Stimulated activated CD4-positive, alpha-beta T cell treated with anti-CD3 and anti-CD28 coated beads, Interleukin-15, amount 100 ng/mL, for 1 hour (primary cell): ENCODE data around the gene KCNN1.
A peak's percentile ranks its signal among the peaks of the same experiment; 100 is the strongest.
"Not testable (repeated sequence)": the region's sequence is repeated elsewhere in the genome, so short reads cannot be mapped to it uniquely, and the experiment has no call there.

Experiments
- DNase-seq, 2 donors: peaks; one replicate each; pipeline ENCODE4 v3.0.0-alpha.2; 2020; ENCODE audit warnings: low read depth in 1 of 2, low spot score in 1 of 2

KCNN1 gene

GRCh38 chr19:17968362-17968761 is 1.5 kb downstream of the KCNN1 start:
- DNase-seq: no peak

DNA sequence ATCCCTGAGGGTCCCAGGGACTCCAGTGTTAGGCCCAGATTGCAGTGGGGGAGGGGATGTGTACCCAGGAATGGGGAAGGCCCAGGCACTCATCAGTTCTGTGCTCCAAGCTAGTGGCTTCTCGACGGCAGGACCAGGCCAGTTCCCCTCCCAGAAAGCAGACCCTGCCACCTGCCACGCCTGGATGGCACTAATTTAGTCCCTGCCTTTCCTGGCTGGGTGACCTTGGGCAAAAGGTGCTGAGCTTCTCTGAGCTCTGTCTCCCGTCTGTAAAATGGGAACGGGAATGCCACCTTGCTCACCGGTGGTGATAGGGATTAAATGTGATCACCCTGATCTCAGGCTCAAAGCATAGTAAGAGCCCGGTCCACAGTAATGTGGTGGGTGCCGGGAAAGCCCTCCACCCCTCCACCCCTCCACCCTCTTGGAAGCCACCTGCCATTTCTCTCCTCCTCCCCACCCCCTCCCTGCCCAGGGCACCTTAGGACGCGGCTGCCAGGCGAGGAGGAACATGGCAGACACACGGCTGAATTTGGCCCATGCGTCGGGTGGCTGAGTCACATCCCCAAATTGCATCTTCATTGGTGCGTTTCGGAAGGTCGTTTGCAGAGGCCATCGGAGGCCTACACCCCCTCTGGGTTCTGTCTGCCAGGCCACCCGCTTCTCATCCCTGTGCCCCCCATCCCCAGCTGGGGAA is 2.3 kb downstream of the KCNN1 start:
- no peak for DNase-seq

DNA sequence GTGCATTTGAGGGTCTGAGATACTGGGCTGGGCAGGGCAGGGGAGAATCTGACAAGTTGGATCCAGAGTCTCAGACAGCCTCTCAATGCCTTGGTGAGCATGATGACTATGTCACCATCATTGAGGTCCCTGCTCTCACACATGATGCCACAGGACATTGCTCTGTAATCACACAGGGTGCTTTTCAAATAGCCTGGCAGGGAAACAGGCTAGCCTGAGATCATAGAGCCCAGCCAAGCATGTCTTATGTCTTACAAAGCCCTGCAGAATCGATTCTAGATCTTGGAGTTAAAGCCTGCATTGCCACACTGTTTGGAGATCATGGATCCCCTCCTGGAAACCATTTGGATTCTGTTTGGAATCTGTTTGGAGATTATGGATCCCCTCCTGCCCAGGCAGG is 5.3 kb downstream of the KCNN1 start:
- DNase-seq: no peak

- no peak for DNase-seq
These were observed 6.9 kb downstream of the KCNN1 start for GRCh38 chr19:17973759-17974158.

DNA sequence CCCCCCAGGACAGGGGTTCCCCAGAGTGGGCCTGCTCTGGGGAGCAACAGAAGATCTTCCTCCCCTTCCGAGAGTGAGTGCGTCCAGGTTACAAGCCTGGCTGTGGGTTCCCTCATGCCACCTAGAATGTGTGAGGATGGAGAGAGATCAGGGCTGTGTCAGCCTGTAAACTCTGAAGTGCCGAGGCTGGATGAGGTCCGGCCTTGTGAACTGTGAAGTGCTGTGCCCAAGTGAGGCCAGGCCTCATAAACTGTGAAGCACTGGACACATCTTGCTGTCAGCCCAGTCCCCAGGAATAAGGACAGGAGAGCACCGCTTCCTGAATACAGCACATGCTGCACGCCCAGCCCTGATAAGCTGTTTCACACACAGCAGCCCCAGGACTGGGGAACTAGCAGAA is 7.6 kb downstream of the KCNN1 start:
- DNase-seq: no peak

- DNase-seq: no peak
These were observed 8.1 kb downstream of the KCNN1 start for GRCh38 chr19:17975032-17975431.

GRCh38 chr19:17977021-17977420 is 10.1 kb downstream of the KCNN1 start:
- no peak for DNase-seq

DNA sequence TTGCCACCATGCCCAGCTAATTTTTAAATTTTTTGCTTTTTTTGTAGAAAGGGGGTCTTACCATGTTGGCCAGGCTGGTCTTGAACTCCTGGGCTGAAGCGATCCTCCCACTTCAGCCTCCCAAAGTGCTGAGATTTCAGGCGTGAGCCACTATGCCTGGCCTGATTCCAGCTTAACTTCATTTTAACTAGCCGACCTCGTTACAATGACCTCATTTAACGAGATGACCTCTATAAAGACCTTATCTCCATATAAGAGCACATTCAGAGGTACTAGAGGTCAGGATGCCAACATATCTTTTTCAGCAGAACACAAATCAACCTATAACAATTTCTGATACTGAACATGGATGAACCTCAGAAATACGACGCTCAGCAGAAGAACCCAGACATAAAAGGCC is 10.6 kb downstream of the KCNN1 start:
- no peak for DNase-seq

DNA sequence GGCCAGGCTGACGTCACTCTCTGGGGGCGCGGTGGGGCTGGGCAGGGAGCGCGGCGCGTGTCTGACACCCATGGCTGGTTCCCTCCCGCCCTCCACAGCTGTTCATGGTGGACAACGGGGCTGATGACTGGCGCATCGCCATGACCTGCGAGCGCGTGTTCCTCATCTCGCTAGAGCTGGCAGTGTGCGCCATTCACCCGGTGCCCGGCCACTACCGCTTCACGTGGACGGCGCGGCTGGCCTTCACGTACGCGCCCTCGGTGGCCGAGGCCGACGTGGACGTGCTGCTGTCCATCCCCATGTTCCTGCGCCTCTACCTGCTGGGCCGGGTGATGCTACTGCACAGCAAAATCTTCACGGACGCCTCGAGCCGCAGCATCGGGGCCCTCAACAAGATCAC is 14.7 kb downstream of the KCNN1 start:
- no peak for DNase-seq

DNA sequence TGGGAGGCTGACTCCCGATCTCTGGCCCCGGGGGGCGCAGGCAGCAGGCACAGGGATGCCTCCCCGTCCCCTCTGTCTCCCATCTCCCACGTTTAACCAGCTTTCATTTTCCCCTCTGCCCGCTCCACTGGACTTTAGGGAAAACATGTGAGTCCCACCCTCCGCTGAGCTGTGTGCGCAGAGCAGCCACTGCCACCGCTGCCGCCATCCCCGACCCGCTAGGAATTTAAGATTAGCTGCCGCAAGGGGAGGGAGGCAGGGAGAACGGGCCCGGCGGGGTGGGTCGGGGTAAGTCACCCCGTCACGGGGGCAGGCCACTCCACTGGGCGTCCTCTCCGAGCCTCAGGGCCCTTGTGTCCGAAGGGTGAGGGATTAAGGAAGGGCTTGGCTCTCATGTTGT is 15.5 kb downstream of the KCNN1 start:
- DNase-seq: no peak

DNA sequence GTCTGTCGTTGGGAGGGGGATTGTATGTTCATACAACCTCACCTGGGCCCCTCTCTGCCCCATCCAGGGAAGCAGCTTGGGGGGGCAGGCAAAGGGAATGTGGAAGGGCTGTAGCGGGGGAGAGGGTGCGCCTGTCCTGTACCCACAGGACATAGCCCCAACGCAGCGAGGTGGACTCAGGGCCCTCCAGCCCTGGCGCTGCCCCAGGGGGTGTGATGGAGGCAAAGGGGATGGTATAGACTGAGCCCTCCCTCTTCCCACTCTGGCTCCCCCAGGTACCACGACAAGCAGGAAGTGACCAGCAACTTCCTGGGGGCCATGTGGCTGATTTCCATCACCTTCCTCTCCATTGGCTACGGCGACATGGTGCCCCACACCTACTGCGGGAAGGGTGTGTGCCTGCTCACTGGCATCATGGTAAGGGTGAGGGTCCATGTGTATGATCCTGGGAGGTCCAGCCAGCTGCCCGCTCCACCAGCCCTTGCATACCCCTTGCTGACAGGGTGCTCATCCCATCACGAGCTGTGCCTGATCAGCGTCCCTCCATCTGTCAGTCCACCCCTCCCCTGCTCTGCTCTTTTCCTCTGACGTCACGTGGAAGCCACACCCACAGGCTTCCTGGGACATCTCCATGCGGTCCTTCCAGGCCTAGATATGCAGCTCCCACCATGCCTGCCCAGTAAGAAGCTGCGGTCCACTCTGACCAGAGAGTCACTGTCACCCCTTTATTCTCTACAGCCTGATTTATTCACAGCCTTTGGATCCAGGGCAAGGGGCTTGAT is 18.3 kb downstream of the KCNN1 start:
- no peak for DNase-seq

GRCh38 chr19:17986569-17986968 is 19.7 kb downstream of the KCNN1 start:
- not testable (repeated sequence) for DNase-seq

GRCh38 chr19:17988161-17988560 is 21.3 kb downstream of the KCNN1 start:
- no peak for DNase-seq

DNA sequence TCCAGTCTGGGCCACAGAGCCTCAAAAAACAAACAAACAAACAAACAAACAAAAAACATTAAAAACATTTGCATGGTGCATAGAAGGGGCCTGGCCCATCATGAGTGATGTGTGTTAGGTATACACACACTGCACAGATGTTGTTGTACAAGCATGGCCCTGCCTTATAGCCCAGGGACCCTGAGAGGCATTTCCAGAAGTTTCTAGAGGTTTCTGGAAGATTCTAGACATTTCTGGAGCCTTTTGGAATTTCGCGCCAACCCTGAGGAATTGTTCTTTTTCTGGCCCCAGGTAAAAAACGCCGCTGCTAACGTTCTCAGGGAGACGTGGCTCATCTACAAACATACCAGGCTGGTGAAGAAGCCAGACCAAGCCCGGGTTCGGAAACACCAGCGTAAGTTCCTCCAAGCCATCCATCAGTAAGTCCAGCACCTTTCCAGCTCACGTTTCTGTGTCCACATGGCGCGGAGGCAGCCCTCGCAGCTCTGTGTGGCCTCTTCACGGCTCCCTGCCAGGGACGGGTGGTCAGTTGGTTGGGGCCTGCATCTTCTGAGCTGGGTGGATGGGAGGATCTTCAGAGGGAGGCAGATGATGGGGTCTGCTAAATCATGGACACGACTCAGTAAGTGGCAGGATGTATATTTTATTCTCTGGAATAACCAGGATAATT is 22.7 kb downstream of the KCNN1 start:
- no peak for DNase-seq

DNA sequence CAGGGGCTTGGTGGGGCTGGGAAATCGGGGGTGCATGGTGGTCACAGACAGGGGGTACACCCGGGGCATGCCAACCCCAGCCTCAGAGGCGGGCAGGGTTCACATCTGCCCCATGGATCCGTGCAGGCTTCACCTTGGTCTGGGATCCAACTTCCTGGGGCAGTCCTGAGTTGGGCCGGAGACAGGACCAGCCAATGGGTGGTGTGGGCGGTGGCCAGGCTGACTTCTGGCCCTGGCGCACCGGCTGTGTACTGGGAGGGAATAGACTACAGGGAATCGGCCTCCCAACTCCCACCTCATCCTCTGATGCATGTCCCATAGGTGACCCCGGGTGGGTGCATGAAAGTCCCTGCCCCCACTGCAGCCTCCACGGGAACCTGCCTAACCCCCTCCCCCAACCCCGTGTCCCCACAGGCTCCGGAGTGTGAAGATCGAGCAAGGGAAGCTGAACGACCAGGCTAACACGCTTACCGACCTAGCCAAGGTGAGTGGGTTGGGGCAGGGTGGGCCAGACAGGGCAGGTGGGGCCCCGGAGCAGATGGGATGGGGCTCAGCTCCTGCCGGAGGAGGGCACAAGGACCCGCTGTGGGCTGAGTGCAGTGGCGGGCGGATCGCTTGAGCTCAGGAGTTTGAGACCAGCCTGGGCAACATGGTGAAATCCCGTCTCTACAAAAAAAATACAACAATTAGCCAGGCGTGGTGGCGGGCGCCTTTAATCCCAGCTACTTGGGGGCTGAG is 26.3 kb downstream of the KCNN1 start:
- no peak for DNase-seq

- DNase-seq: peak; percentile 79 to 81
These were observed 30.0 kb downstream of the KCNN1 start for GRCh38 chr19:17996826-17997316.

GRCh38 chr19:17997969-17998826 is 31.3 kb downstream of the KCNN1 start:
- DNase-seq: no peak

- DNase-seq: no peak
These were observed 31.9 kb downstream of the KCNN1 start for GRCh38 chr19:17998827-17999150.

- DNase-seq: no peak
These were observed 33.0 kb downstream of the KCNN1 start for GRCh38 chr19:17999684-18000479.

GRCh38 chr19:18000480-18000914 is 33.6 kb downstream of the KCNN1 start:
- DNase-seq: no peak
